ENCODE measurements around the gene KCNF1.

The KCNF1 gene

DNA sequence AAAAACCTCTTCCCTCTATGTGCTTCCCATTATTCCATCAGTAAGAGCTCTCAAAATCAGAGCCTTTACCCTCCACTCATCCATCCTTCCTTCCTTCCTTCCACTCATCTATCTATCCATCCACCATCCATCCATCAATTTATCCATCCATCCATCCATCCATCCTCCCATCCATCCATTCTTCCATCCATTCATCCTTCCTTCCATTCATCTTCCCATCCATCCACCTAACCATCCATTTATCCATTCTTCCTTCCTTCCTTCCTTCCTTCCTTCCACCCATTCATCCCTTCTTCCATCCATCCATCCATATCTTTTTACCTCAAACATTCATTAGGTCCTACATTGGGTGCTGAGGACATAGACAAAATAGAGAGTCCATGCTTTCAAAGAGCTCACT is 19.4 kb upstream of the KCNF1 start:
- H3K9ac ChIP-seq (ENCODE audit: low read depth, low read length), result no peak overlapping the region

DNA sequence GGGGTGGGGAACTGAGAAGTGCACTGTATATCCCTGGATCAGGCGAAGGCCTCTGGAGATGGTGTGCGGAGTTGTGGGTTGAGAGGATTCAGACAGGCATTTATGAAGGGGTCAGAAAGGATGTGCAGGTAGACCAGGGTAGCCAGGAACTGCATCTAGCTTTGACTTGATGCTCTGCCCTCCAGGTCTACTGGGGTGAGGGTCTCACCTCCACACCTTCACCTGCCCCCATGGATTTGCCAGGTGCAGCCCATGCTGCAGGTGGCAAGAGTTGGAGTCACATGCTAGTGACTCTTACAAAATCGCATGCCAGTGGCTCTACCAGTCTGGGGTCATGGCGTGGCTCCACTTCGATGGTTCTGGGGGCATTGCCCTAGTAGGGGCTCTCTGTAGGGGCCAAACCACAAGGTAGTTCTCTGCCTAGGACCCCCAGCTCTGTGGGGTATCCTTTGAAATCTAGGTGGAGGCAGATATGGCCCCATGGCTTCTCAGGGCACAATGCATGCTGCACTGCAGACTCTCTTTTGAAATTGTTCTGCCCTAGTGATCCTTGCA is 18.9 kb upstream of the KCNF1 start:
- H3K27ac ChIP-seq (ENCODE audit: low read depth, low read length), result no peak overlapping the region
- 0 out of 2 replicates have a peak, but pooled peaks cover 3% of the 10 kb centered on the region for H3K4me1 ChIP-seq (ENCODE audit: control insufficient read depth, insufficient read depth, low read length)
- no peak overlapping the region for H3K4me3 ChIP-seq (ENCODE audit: low read depth, low read length)
- H3K36me3 ChIP-seq (ENCODE audit: control insufficient read depth, insufficient read depth, low read length), result no peaks in the 10 kb centered on the region
- H3K9ac ChIP-seq (ENCODE audit: low read depth, low read length), result no peak overlapping the region
- H3K9me3 ChIP-seq (ENCODE audit: control insufficient read depth, insufficient read depth, low read length), result no peaks in the 10 kb centered on the region
- no peaks in the 10 kb centered on the region for H3K27me3 ChIP-seq (ENCODE audit: control insufficient read depth, insufficient read depth, low read length)

More for the DNA sequence above, 19.4 kb upstream of the KCNF1 start:
- Histone ChIP-seq H3K4me1 (ENCODE audit: control insufficient read depth, insufficient read depth, low read length) (0 out of 2 replicates have a peak, but pooled peaks cover 3% of the 10 kb centered on the region), H3K27me3 (ENCODE audit: control insufficient read depth, insufficient read depth, low read length) (no peaks in the 10 kb centered on the region), H3K36me3 (ENCODE audit: control insufficient read depth, insufficient read depth, low read length) (no peaks in the 10 kb centered on the region), H3K27ac (ENCODE audit: low read depth, low read length) (no peak overlapping the region), H3K9me3 (ENCODE audit: control insufficient read depth, insufficient read depth, low read length) (no peaks in the 10 kb centered on the region), H3K4me3 (ENCODE audit: low read depth, low read length) (no peak overlapping the region)

DNA sequence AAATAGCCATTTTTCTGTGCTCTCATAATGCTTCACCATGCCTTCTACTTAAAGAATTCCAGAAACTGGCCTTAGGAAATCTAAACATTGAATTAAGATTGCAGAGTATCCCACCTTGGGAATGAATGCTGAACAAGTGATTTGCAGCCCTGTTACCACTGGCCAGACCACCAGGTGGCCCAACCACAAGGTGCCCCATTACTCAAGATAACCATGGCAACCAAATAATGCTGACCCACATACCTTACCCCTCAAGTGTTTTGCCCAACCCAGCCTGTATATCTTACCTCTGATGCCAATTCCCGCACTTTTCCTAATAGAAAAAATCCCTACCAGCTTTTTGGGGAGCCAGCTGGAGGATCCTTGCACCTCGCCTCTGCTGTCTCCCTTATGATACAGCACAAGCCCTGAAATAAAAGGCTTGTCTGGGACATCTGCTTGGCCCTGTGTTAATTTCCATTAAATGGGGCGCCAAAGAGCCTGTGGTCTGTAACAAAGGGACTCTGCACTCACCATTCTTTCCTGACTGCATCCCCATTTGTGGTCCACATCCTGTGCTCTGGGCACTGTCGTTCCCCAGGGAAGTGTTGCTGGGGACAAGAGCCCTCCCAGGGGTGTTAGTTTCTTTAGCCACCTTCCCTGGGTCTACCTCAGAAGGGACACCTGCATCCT is 17.3 kb upstream of the KCNF1 start:
- Histone ChIP-seq H3K27ac (ENCODE audit: low read depth, low read length) (no peak overlapping the region), H3K36me3 (ENCODE audit: control insufficient read depth, insufficient read depth, low read length) (no peaks in the 10 kb centered on the region), H3K27me3 (ENCODE audit: control insufficient read depth, insufficient read depth, low read length) (no peaks in the 10 kb centered on the region), H3K9ac (ENCODE audit: low read depth, low read length) (no peak overlapping the region), H3K4me3 (ENCODE audit: low read depth, low read length) (no peak overlapping the region), H3K9me3 (ENCODE audit: control insufficient read depth, insufficient read depth, low read length) (no peaks in the 10 kb centered on the region), H3K4me1 (ENCODE audit: control insufficient read depth, insufficient read depth, low read length) (0 out of 2 replicates have a peak, but pooled peaks cover 3% of the 10 kb centered on the region)

DNA sequence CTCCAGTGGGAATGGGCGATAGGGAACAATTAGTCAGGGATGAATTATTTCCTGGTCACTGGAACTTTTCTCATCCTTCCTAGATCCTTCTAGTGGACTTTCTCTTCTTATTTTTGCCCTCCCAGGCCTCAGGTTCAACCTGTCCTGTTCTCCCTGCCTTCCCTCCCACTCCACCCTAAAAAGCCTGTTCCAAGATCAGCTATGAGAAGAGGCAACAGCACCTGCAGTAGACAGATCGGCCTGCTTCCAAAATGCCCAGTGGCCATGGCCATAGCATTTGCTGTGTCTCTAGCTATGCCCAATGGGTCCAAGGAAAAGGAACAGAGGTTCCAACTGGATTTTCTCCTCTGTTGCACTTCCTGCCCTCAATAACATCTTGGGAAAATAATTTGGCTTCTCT is 16.5 kb upstream of the KCNF1 start:
- Histone ChIP-seq H3K4me3 (ENCODE audit: low read depth, low read length) (no peak overlapping the region), H3K27me3 (ENCODE audit: control insufficient read depth, insufficient read depth, low read length) (no peaks in the 10 kb centered on the region), H3K9me3 (ENCODE audit: control insufficient read depth, insufficient read depth, low read length) (no peaks in the 10 kb centered on the region), H3K36me3 (ENCODE audit: control insufficient read depth, insufficient read depth, low read length) (no peaks in the 10 kb centered on the region), H3K9ac (ENCODE audit: low read depth, low read length) (no peak overlapping the region), H3K27ac (ENCODE audit: low read depth, low read length) (no peak overlapping the region), H3K4me1 (ENCODE audit: control insufficient read depth, insufficient read depth, low read length) (0 out of 2 replicates have a peak, but pooled peaks cover 3% of the 10 kb centered on the region)

DNA sequence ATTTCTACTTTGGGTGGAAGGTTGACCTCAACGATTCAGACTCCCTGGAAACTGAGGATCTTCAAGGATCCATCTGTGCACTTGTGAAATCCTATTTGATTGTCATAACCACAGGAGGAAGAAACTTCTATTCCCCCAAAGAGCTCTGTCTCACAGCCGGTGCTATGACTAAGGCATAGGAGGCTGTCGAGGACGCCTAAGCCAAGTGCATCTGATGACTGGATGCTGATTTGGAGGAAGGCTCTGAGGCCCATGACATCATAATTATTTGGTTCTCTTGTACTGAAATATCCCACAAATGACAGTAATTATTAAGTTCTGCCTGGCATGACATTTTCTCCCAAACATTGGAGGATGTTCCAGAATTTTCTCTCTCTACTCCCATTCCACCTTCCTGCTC is 13.8 kb upstream of the KCNF1 start:
- Histone ChIP-seq H3K9me3 (ENCODE audit: control insufficient read depth, insufficient read depth, low read length) (no peaks in the 10 kb centered on the region), H3K4me1 (ENCODE audit: control insufficient read depth, insufficient read depth, low read length) (0 out of 2 replicates have a peak, but pooled peaks cover 3% of the 10 kb centered on the region), H3K36me3 (ENCODE audit: control insufficient read depth, insufficient read depth, low read length) (no peaks in the 10 kb centered on the region), H3K27me3 (ENCODE audit: control insufficient read depth, insufficient read depth, low read length) (no peaks in the 10 kb centered on the region), H3K4me3 (ENCODE audit: low read depth, low read length) (no peak overlapping the region), H3K27ac (ENCODE audit: low read depth, low read length) (no peak overlapping the region), H3K9ac (ENCODE audit: low read depth, low read length) (no peak overlapping the region)

DNA sequence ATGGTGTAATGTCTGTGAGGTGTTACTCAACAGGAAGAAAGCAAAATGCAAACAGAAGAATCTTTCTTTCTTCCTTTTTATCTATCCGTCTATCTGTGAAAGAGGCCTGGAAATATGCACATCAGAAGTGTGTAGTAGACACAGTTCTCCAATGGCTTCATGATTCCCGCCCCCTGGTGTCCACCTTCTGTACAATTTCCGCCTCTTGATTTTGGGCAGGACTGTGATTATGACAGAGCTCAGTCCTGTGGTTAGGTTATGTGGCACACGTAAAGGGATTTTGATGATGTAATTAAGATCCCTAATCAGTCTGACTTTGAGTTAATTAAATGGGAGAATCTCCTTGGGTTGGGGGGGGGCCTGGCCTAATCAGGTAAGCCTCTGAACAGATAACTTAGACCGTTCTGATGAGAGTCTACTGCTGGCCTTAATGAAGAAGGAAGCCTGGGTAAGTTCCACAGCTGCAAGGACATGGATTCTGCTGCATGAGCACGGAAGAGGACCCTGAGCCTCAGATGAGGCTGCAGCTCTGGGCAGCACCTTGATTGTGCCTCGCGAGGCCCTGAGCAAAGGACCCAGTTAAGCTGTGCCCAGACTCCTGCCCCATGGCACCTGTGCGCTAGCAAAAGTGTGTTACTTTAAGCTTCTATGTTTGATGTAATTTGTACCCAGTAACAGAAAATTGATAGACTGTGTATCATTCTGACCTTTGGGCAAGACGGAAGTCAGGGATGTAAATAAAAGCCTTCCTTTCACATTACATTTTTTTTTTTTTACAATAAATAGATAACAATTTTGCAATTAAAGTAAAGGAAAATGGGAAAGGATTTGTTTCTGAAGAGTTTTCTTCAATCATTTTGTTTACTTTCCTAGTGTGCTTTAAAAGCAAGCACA is 11.3 kb upstream of the KCNF1 start:
- no peak overlapping the region for H3K27ac ChIP-seq (ENCODE audit: low read depth, low read length)

DNA sequence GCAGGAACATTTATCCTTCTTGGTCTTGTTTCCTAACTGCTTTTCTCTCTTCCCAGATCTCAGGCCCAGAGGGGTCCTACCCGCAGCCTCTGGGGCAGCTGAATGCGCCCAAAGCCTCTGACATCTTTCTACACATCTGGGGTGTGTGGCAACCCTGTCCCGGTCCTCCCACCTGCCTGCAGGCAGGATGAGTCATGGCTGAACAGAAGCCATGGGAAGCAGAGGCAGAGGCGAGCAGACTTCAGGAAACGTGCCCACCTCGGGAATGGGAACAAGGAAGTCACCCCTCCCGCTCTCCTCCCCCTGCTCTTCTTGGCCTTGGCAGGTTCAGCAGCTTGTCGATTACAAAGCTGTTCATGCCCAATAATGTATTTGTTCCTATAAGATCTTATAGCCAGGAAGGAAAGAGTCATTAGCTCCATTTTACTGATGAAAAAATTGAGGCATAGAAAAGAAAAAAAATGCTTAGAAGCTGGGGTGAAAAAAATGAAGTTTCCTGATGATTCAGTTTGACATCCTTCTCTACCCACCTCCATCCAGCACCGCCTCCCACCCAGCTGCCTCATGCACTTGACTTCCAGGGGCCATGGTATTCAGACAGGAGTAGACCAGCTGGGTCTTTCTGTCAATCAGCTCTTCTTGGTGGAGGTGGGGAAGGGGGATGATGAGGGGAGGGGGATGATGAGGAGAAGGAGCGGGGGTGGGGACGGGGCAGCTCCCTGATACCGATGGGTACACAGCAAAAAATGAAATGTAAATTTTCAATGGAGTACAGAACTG is 10.4 kb upstream of the KCNF1 start:
- H3K4me3 ChIP-seq (ENCODE audit: low read depth, low read length), result no peak overlapping the region
- H3K36me3 ChIP-seq (ENCODE audit: control insufficient read depth, insufficient read depth, low read length), result no peaks in the 10 kb centered on the region
- H3K9ac ChIP-seq (ENCODE audit: low read depth, low read length), result no peak overlapping the region
- no peaks in the 10 kb centered on the region; the same call in 1 of the 2 replicates for H3K9me3 ChIP-seq (ENCODE audit: control insufficient read depth, insufficient read depth, low read length)
- H3K27ac ChIP-seq (ENCODE audit: low read depth, low read length), result peak overlapping the region; percentile 12
- H3K27me3 ChIP-seq (ENCODE audit: control insufficient read depth, insufficient read depth, low read length), result no peaks in the 10 kb centered on the region
- no peaks in the 10 kb centered on the region for H3K4me1 ChIP-seq (ENCODE audit: control insufficient read depth, insufficient read depth, low read length)

More for the DNA sequence above, 11.3 kb upstream of the KCNF1 start:
- Histone ChIP-seq H3K4me1 (ENCODE audit: control insufficient read depth, insufficient read depth, low read length) (no peaks in the 10 kb centered on the region), H3K27me3 (ENCODE audit: control insufficient read depth, insufficient read depth, low read length) (no peaks in the 10 kb centered on the region), H3K9me3 (ENCODE audit: control insufficient read depth, insufficient read depth, low read length) (no peaks in the 10 kb centered on the region; the same call in 1 of the 2 replicates), H3K9ac (ENCODE audit: low read depth, low read length) (no peak overlapping the region), H3K4me3 (ENCODE audit: low read depth, low read length) (no peak overlapping the region), H3K36me3 (ENCODE audit: control insufficient read depth, insufficient read depth, low read length) (no peaks in the 10 kb centered on the region)

DNA sequence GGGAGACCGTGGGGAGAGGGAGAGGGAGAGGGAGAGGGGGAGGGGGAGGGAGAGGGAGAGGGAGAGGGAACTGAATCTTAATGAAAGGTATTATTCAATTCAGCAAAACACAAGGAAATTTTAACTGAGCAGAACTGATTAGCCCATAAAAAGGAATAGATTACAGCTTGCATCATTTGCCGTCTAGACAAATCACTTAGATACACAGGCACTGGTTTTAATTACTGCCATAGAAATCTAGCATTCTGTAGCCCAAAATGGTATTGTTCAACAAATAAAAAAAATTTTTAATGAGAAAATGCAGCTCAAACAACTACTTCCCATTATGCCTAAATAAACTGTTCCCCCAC is 7.9 kb upstream of the KCNF1 start:
- H3K27me3 ChIP-seq (ENCODE audit: control insufficient read depth, insufficient read depth, low read length), result no peaks in the 10 kb centered on the region
- H3K9me3 ChIP-seq (ENCODE audit: control insufficient read depth, insufficient read depth, low read length), result no peaks in the 10 kb centered on the region; the same call in 1 of the 2 replicates
- H3K4me3 ChIP-seq (ENCODE audit: low read depth, low read length), result no peak overlapping the region
- H3K27ac ChIP-seq (ENCODE audit: low read depth, low read length), result no peak overlapping the region
- no peaks in the 10 kb centered on the region for H3K4me1 ChIP-seq (ENCODE audit: control insufficient read depth, insufficient read depth, low read length)
- no peak overlapping the region for H3K9ac ChIP-seq (ENCODE audit: low read depth, low read length)
- H3K36me3 ChIP-seq (ENCODE audit: control insufficient read depth, insufficient read depth, low read length), result no peaks in the 10 kb centered on the region

DNA sequence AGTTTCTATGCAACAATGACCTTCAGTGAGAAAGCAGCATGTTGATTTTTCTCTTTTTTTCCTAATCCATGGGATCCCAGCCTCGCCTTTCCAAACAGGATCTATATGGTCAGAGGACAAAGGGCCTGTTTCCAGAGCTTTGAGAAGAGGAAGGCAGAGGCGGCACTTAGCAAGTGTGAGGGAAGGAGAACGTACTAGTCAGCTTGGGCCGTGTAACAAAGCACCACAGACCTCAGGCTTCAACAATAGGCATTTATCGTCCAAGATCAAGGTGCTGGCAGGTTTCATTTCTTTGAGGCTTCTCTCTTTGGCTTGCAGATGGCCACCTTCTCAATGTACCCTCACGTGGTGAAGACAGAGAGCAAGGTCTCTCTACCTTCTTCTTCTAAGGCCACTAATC is 7.3 kb upstream of the KCNF1 start:
- Histone ChIP-seq H3K27ac (ENCODE audit: low read depth, low read length) (no peak overlapping the region), H3K9me3 (ENCODE audit: control insufficient read depth, insufficient read depth, low read length) (no peaks in the 10 kb centered on the region; the same call in 1 of the 2 replicates), H3K9ac (ENCODE audit: low read depth, low read length) (no peak overlapping the region), H3K27me3 (ENCODE audit: control insufficient read depth, insufficient read depth, low read length) (no peaks in the 10 kb centered on the region), H3K4me3 (ENCODE audit: low read depth, low read length) (no peak overlapping the region), H3K36me3 (ENCODE audit: control insufficient read depth, insufficient read depth, low read length) (no peaks in the 10 kb centered on the region), H3K4me1 (ENCODE audit: control insufficient read depth, insufficient read depth, low read length) (peaks cover under 1% of the 10 kb centered on the region)

DNA sequence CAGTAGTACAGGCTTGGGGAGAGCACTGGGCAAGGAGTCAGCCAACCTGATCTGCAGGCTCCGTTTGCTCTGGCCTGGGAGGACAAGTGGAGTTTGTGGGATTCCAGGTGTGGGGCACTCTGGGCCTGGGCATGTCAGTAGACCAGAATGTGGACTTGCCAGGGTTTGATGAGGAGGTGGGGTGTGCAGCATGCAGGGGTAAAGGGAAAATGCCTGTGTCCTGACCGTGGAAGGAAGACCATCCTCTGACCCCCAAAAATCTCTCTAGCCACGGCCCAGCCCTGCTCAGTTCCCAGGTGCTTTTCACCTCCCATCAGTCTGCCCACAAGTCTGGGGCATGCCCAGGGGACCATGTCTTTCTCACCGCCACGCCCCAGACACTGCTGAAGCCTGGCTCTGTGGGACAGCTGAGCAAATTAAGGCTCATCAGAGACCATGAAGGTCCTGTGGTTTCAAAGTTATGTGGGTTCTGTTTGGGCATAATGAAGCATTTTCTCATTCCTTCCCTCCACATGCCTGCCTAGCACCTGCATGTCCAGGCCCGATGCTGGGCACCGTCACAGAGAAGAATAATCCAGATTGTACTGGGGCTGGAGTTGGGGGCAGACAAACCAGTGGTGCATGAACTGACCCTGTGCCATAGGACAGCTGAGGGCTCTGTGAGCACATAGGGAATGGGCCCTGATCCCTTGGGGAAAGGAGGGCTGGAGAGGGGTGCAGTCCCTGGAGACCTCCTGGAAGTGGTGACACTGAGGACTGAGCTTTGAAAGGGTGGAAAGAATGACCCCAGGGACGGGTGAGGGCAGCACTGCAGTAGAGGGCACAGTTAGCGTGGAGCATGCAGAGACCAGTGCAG is 6.5 kb upstream of the KCNF1 start:
- Histone ChIP-seq H3K4me1 (ENCODE audit: control insufficient read depth, insufficient read depth, low read length) (peaks cover 7% of the 10 kb centered on the region), H3K27me3 (ENCODE audit: control insufficient read depth, insufficient read depth, low read length) (peaks cover 2% of the 10 kb centered on the region; the same call in 1 of the 2 replicates), H3K36me3 (ENCODE audit: control insufficient read depth, insufficient read depth, low read length) (no peaks in the 10 kb centered on the region), H3K9me3 (ENCODE audit: control insufficient read depth, insufficient read depth, low read length) (no peaks in the 10 kb centered on the region; the same call in 1 of the 2 replicates), H3K27ac (ENCODE audit: low read depth, low read length) (no peak overlapping the region), H3K9ac (ENCODE audit: low read depth, low read length) (no peak overlapping the region), H3K4me3 (ENCODE audit: low read depth, low read length) (no peak overlapping the region)

Data from HUES48 (cell line).